ENCODE measurements around the gene SNAI3. TPM values are rescaled to one million over a fixed set of nuclear protein-coding genes. Genes with fewer than 3 reads are reported as not detected.
A peak's percentile ranks its signal among the peaks of the same experiment; 100 is the strongest.

The SNAI3 gene
- total RNA-seq, 2 experiments from 2014 or later, result 14.4 to 15.0 TPM

- DNase-seq (no peak), ATAC-seq (ENCODE audit: low read depth) (no peak)
- Mint-ChIP-seq H3K27ac (no peak overlapping the region), H3K4me3 (no peak overlapping the region), H3K27me3 (peaks cover 1% of the 10 kb centered on the region), H3K36me3 (no peaks in the 10 kb centered on the region), H3K9me3 (no peaks in the 10 kb centered on the region), H3K4me1 (peaks cover 35% of the 10 kb centered on the region)
- POLR2A ChIA-PET, result interaction anchor here (1.7 to 4.3 kb wide), 3 partner anchors 10 to 117 kb away, joined by 4 to 66 read pairs (median 4); no protein-coding TSS in a partner anchor
Observed at GRCh38 chr16:88688013-88688778, 1.9 kb upstream of the SNAI3 start.

- ATAC-seq (ENCODE audit: low read depth), result no peak
- no peak for DNase-seq
- H3K4me3 Mint-ChIP-seq, result no peak overlapping the region
- POLR2A ChIA-PET, result interaction anchor here (1.7 to 4.3 kb wide), 3 partner anchors 11 to 117 kb away, joined by 4 to 66 read pairs (median 4); no protein-coding TSS in a partner anchor
- peaks cover 1% of the 10 kb centered on the region for H3K27me3 Mint-ChIP-seq
- peaks cover 31% of the 10 kb centered on the region for H3K4me1 Mint-ChIP-seq
- H3K27ac Mint-ChIP-seq, result no peak overlapping the region
- H3K9me3 Mint-ChIP-seq, result no peaks in the 10 kb centered on the region
- no peaks in the 10 kb centered on the region for H3K36me3 Mint-ChIP-seq
Observed at GRCh38 chr16:88687676-88688012, 1.3 kb upstream of the SNAI3 start.

- Mint-ChIP-seq H3K27ac (no peak overlapping the region), H3K36me3 (no peaks in the 10 kb centered on the region), H3K4me3 (peak overlapping the region; percentile 30), H3K9me3 (no peaks in the 10 kb centered on the region), H3K27me3 (peaks cover 1% of the 10 kb centered on the region), H3K4me1 (peaks cover 31% of the 10 kb centered on the region)
- ATAC-seq (ENCODE audit: low read depth) (no peak), DNase-seq (no peak)
- POLR2A ChIA-PET, result interaction anchor here (0.5 to 4.3 kb wide), 5 partner anchors 11 to 116 kb away, joined by 3 to 66 read pairs (median 4); no protein-coding TSS in a partner anchor
Observed at GRCh38 chr16:88687254-88687576, 908 bp upstream of the SNAI3 start.

GRCh38 chr16:88686062-88686438, 257 bp downstream of the SNAI3 start:
- Mint-ChIP-seq H3K36me3 (peaks cover 2% of the 10 kb centered on the region), H3K9me3 (no peaks in the 10 kb centered on the region), H3K4me3 (peak overlapping the region; percentile 86), H3K27ac (peak overlapping the region; percentile 45), H3K27me3 (peaks cover 1% of the 10 kb centered on the region), H3K4me1 (peaks cover 37% of the 10 kb centered on the region)
- POLR2A ChIA-PET, result interaction anchor here (0.6 to 4.3 kb wide), 4 partner anchors 17 to 115 kb away, joined by 3 to 66 read pairs (median 4); no protein-coding TSS in a partner anchor
- ATAC-seq (ENCODE audit: low read depth) (peak; percentile 37), DNase-seq (no peak)

- peaks cover 35% of the 10 kb centered on the region for H3K4me1 Mint-ChIP-seq
- H3K36me3 Mint-ChIP-seq, result peaks cover 5% of the 10 kb centered on the region
- ATAC-seq (ENCODE audit: low read depth), result peak; percentile 10
Observed at GRCh38 chr16:88685156-88686061, 898 bp downstream of the SNAI3 start.

GRCh38 chr16:88684569-88685155, 1.6 kb downstream of the SNAI3 start:
- ATAC-seq (ENCODE audit: low read depth) (no peak), DNase-seq (no peak)
- Mint-ChIP-seq H3K9me3 (no peaks in the 10 kb centered on the region), H3K4me1 (peaks cover 35% of the 10 kb centered on the region), H3K36me3 (peaks cover 8% of the 10 kb centered on the region), H3K27ac (peak overlapping the region; percentile 73), H3K4me3 (peak overlapping the region; percentile 86), H3K27me3 (peaks cover 1% of the 10 kb centered on the region)
- POLR2A ChIA-PET, result interaction anchor here (0.8 to 4.3 kb wide), 3 partner anchors 18 to 125 kb away, joined by 3 to 66 read pairs (median 4); no protein-coding TSS in a partner anchor

More at GRCh38 chr16:88685156-88686061, 898 bp downstream of the SNAI3 start:
- POLR2A ChIA-PET, result interaction anchor here (0.6 to 4.3 kb wide), 5 partner anchors 17 to 125 kb away, joined by 3 to 66 read pairs (median 4); partner anchors contain the start of gene CYBA
- Mint-ChIP-seq H3K4me3 (peak overlapping the region; percentile 86), H3K9me3 (no peaks in the 10 kb centered on the region), H3K27ac (peak overlapping the region; percentile 73), H3K27me3 (peaks cover 1% of the 10 kb centered on the region)
- DNase-seq, result peak; percentile 81

GRCh38 chr16:88681709-88682451, 4.4 kb downstream of the SNAI3 start:
- H3K27ac Mint-ChIP-seq, result peak overlapping the region; percentile 98
- H3K36me3 Mint-ChIP-seq, result peaks cover 8% of the 10 kb centered on the region
- peaks cover 27% of the 10 kb centered on the region for H3K4me1 Mint-ChIP-seq

GRCh38 chr16:88681084-88681680, 5.1 kb downstream of the SNAI3 start:
- DNase-seq (peak; percentile 70), ATAC-seq (ENCODE audit: low read depth) (peak; percentile 7)
- Mint-ChIP-seq H3K4me1 (peaks cover 27% of the 10 kb centered on the region), H3K27me3 (no peaks in the 10 kb centered on the region), H3K9me3 (no peaks in the 10 kb centered on the region), H3K36me3 (peaks cover 8% of the 10 kb centered on the region), H3K4me3 (peak overlapping the region; percentile 81), H3K27ac (peak overlapping the region; percentile 98)
- POLR2A ChIA-PET, result interaction anchor here (1.0 to 3.4 kb wide), 11 partner anchors 9 to 113 kb away, joined by 3 to 23 read pairs (median 5); partner anchors contain the start of gene MVD

More at GRCh38 chr16:88681709-88682451, 4.4 kb downstream of the SNAI3 start:
- ATAC-seq (ENCODE audit: low read depth), result peak; percentile 65
- Mint-ChIP-seq H3K9me3 (no peaks in the 10 kb centered on the region), H3K27me3 (no peaks in the 10 kb centered on the region), H3K4me3 (peak overlapping the region; percentile 81)
- peak; percentile 65 for DNase-seq
- POLR2A ChIA-PET, result interaction anchor here (1.0 to 3.4 kb wide), 13 partner anchors 10 to 511 kb away, joined by 3 to 23 read pairs (median 3); partner anchors contain the start of gene MVD

GRCh38 chr16:88680554-88681083, 5.7 kb downstream of the SNAI3 start:
- ATAC-seq (ENCODE audit: low read depth) (no peak), DNase-seq (no peak)
- Mint-ChIP-seq H3K36me3 (peaks cover 8% of the 10 kb centered on the region), H3K27me3 (no peaks in the 10 kb centered on the region), H3K27ac (peak overlapping the region; percentile 98), H3K4me3 (peak overlapping the region; percentile 81), H3K4me1 (peaks cover 27% of the 10 kb centered on the region), H3K9me3 (no peaks in the 10 kb centered on the region)
- POLR2A ChIA-PET, result interaction anchor here (0.8 to 3.4 kb wide), 9 partner anchors 9 to 113 kb away, joined by 3 to 23 read pairs (median 5); no protein-coding TSS in a partner anchor

GRCh38 chr16:88678224-88678979, 7.9 kb downstream of the SNAI3 start:
- Mint-ChIP-seq H3K27me3 (no peaks in the 10 kb centered on the region), H3K36me3 (peaks cover 8% of the 10 kb centered on the region), H3K4me1 (peaks cover 20% of the 10 kb centered on the region), H3K9me3 (no peaks in the 10 kb centered on the region), H3K27ac (no peak overlapping the region), H3K4me3 (no peak overlapping the region)
- ATAC-seq (ENCODE audit: low read depth) (no peak), DNase-seq (no peak)
- POLR2A ChIA-PET, result no interaction called here

GRCh38 chr16:88677721-88678120, 8.6 kb downstream of the SNAI3 start:
- Mint-ChIP-seq H3K4me3 (no peak overlapping the region), H3K36me3 (peaks cover 8% of the 10 kb centered on the region), H3K9me3 (no peaks in the 10 kb centered on the region)

More at GRCh38 chr16:88677721-88678120, 8.6 kb downstream of the SNAI3 start:
- ATAC-seq (ENCODE audit: low read depth), result no peak
- DNase-seq, result no peak
- no peaks in the 10 kb centered on the region for H3K27me3 Mint-ChIP-seq
- H3K27ac Mint-ChIP-seq, result no peak overlapping the region
- POLR2A ChIA-PET, result interaction anchor here (1.2 kb wide), 1 partner anchor 14 kb away, joined by 3 read pairs; no protein-coding TSS in a partner anchor
- H3K4me1 Mint-ChIP-seq, result peaks cover 20% of the 10 kb centered on the region
